GM21576 (cell line): Measurements from ENCODE around the gene HOXA13.

Source experiments
- ATAC-seq: cut with Tn5 transposase; IDR thresholded peaks from one replicate; pipeline ENCODE4 v1.9.1; 2021; ENCODE audit warnings: mild to moderate bottlenecking, moderate library complexity; ENCODE audit not compliant: unreplicated experiment

HOXA13 gene

GRCh38 chr7:27199849-27200760 lies at the start of gene HOXA13:
HOXA13 (minus strand) TSS chr7:27200091; CDS start chr7:27200077, 14 bp downstream.
- ATAC-seq, result no peak

GRCh38 chr7:27248911-27249723 lies 49.2 kb upstream of the HOXA13 start:
- no peak for ATAC-seq

GRCh38 chr7:27248427-27248806 lies 48.5 kb upstream of the HOXA13 start:
- ATAC-seq, result no peak

- no peak for ATAC-seq
Measured at GRCh38 chr7:27247452-27248426, 47.8 kb upstream of the HOXA13 start.

GRCh38 chr7:27247000-27247399 lies 47.1 kb upstream of the HOXA13 start:
- ATAC-seq, result no peak

GRCh38 chr7:27245798-27246691 lies 46.2 kb upstream of the HOXA13 start:
- ATAC-seq, result no peak

GRCh38 chr7:27245124-27245797 lies 45.4 kb upstream of the HOXA13 start:
- no peak for ATAC-seq

GRCh38 chr7:27244488-27245123 lies 44.7 kb upstream of the HOXA13 start:
- no peak for ATAC-seq

- ATAC-seq, result no peak
Measured at GRCh38 chr7:27243340-27244163, 43.7 kb upstream of the HOXA13 start.

GRCh38 chr7:27242555-27243339 lies 42.9 kb upstream of the HOXA13 start, which contains the start of gene EVX1:
EVX1 (plus strand) TSS chr7:27242802; CDS start chr7:27243031, 229 bp downstream.
- ATAC-seq, result no peak

GRCh38 chr7:27242154-27242553 lies 42.3 kb upstream of the HOXA13 start:
- no peak for ATAC-seq

- no peak for ATAC-seq
Measured at GRCh38 chr7:27241189-27242056, 41.5 kb upstream of the HOXA13 start.

- no peak for ATAC-seq
Measured at GRCh38 chr7:27240015-27240731, 40.3 kb upstream of the HOXA13 start.

GRCh38 chr7:27239387-27240014 lies 39.6 kb upstream of the HOXA13 start:
- ATAC-seq, result no peak

- no peak for ATAC-seq
Measured at GRCh38 chr7:27238979-27239386, 39.1 kb upstream of the HOXA13 start.
